A673 (cell line): ENCODE measurements around the gene TENM3.

Experiments
- CTCF ChIP-seq: fragments of 300-800, 200-600 bp; sonication (generic); conservative IDR thresholded peaks from 2 replicates; pipeline ENCODE4 v1.5.1; 2017; ENCODE audit warnings: low read depth, mild to moderate bottlenecking, antibody characterized with exemption, low read length, moderate library complexity, mixed read lengths
- EZH2 ChIP-seq: fragments of 200-600 bp; sonication (generic); IDR thresholded peaks from 2 replicates; pipeline ENCODE4 v1.6.1; 2017; ENCODE audit warnings: borderline replicate concordance, low read depth, mild to moderate bottlenecking, mixed read lengths, antibody characterized with exemption, low read length; ENCODE audit not compliant: poor library complexity, severe bottlenecking

- TF ChIP-seq CTCF (no peak), EZH2 (no peak)
Observed at GRCh38 chr4:182745237-182745636, 502.0 kb downstream of the TENM3 start.
